AML-193 (cell line): ENCODE data around the gene NUDT14.

Source experiments
- DNase-seq, 2 experiments: peaks; one replicate each; lab custom pipeline; 2025; lab: John Stamatoyannopoulos, UW

NUDT14 gene

DNA sequence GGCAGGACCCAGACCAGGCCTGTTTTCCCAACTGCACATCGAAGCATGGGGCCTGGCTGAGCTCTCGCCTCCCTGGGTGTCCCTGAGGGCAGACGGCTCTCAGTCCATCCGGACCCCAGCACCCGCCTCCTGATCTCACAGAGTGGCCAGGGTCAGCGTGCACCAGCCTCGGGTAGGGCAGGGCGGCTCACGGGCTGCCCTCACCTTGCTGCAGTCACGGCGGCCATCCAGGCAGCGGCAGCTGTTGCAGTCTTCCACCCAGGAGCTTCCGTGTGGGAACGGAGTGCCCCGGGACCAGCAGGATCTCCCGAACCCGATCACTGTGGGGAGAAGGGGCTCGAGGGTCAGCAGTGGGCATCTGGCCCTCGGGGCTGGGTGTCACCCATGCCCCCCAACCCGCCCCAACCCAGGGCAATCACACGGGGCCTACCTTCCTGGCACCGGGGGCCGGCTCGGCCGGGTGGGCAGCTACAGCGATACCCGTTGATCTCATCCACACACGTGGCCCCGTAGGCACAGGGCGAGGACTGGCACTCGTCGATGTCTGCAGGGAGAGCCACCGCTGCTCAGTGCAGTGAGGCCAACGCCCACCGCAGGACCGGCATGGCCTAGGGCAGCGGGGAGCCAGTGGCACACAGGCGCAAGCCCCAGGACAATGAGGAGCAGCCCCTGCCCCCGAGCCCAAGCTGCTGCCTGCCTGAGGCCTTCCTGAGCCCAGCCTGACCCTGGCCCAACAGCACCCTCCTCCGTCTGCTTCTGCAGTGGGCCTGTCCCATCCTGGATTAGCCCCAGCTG lies 34.7 kb downstream of the NUDT14 start:
- no peak for DNase-seq

DNA sequence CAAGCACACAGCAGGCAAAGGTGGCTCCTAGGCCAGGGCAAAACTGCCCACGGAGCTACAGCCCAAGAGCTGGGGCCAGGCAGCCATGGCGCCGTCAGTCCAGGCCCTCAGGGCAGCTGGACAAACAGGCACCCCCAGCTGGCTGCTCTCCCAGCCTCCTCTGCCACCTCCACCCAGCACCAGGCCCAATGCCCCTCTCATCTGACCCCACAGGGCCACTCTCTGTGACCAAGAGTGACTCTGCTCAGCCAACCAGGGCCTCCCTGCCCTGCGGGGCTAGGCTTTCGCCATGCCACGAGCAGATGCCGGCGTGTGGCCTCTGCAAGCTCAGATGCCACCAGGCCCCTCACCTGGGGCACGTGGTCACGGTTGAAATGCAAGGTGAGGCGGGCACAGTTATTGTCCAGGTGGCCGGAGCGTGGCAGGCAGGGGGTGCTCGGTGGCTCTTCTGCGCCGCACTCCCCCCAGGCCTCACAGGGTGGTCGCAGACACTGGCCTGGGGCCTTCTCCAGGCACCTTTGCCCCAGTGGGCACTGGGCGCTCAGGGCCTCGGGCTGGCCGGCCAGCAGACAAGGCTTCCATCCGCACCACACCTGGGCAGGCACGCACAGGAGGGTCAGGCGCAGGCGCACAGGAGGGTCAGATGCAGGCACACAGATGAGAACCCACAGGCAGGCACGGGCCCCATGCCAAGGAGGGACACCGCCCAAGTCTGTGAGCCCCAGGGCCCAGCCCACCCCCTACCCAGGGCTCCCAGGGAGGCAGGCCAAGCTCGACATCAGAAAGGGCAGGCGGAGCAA lies 35.5 kb downstream of the NUDT14 start:
- no peak for DNase-seq

DNA sequence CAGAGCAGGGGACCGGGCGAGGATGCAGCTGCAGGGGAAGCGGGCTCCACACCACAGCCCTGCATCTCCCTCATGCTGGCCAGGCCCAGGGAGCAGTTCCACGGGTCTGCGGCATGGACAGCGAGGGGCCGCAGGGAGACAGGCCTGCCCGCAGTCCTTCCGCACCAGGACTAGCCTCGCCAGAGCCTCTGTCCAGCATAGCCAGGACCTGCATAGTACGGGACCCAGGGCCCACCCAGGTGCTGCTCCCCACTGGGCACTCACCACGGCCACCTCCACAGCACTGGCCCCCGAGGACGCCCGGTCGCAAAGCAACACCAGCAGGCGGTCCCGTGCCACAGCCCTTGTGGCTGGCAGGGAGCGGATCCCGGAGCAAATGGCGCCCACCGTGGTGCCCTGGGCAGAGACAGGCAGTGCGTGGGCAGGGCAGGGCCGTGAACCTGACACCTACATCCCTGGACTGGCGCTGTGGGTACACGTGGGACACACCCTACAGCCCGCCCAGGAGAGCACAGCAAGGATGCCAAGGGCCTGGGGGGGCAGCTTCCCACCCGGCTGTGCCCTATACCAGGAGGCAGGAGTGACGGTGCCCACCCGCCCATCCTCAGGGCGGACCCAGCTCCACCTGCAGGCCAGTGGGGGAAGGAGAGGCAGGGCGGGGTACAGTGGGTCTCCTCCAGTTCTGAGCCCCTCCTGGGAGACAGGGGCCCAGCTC lies 36.3 kb downstream of the NUDT14 start:
- no peak for DNase-seq

DNA sequence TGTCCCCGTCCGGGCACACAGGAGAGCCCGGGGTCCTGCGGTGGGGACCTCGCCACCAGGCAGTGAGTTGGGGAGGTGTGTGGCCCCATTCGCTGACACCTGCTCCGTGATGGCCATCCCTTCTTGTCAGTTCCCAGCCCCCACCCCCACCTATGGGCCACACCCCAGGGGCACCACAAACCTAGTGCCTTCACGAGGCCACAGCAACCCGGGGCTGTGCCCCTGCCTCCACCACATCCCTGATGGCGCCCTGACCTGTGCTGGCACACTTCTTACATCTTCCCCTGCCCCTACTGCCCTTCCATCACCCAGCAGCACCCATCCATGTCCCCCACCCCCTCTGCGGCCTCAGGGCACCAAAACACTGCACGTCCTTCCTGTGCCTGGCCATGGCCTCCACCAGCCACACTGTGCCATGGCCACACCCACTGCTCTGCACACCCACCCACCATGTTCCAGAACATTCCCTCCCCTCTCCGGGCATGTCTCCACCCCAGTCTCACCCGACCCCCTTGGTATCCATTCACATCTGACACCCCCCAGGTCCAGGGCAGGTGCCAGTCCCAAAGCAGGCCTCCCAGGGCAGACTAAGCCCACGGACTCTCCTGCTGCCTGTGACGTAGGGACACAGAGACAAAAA lies 37.0 kb downstream of the NUDT14 start:
- no peak for DNase-seq

DNA sequence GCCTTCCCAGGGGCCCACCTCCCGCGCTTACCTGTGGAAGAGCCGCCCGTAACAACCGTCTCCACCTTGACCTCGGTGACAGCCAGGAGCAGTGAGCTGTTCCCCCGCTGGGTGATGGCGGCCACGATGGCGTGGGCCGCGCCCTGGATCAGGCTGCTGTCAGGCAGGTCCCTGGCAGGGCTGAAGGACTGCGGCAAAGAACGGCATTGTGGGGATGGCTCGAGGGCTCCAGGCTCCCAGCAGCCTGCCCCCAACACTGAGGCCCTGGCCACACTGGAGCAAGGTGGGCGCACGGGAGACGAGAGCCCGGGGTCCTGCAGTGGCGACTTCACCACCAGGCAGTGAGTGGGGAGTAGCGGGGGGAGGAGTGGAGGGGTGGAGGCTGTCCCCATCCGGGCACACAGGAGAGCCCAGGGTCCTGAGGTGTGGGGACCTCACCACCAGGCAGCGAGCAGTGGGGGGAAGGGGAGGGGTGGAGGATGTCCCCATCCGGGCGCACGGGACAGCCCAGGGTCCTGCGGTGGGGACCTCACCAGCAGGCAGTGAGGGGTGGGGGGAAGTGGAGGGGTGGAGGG lies 37.6 kb downstream of the NUDT14 start:
- DNase-seq, result no peak

DNA sequence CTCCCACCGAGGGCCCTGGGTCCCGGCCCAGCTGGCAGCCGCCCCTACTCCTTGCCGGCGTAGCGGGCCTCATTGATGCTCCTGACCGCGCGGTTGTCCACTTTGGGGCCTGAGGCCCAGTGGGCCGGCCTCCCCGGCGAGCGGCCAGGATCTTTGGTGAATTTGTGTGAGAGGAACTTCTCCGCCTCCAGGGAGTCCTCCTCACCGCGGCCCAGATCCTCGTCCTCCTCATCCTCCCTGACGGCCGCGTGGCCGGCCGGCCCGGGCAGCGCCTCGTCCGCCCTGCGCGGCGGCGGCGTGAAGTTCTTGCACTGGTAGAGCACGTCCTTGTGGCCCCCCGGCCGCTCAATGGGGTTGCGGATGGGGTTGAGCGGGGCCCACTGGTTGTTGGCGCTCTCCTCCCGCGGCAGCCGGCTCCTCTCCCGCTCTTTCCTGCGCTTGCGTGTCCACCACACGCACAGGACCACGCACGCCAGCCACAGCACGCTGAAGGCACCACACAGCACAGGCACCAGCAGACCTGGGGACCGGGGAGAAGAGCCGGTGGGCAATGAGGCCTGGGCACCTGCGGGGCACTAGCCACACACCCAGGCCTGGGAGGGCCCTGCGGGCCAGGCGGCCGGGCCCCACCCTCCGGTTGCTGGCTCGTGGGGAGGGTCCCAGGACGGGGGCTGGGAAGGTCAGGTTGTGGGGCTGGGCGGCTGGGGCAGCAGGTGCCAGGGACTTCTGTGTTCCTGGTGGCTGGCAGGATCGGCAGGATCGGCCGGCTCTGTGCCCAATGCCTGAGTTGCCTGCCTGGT lies 38.3 kb downstream of the NUDT14 start:
- no peak for DNase-seq

DNA sequence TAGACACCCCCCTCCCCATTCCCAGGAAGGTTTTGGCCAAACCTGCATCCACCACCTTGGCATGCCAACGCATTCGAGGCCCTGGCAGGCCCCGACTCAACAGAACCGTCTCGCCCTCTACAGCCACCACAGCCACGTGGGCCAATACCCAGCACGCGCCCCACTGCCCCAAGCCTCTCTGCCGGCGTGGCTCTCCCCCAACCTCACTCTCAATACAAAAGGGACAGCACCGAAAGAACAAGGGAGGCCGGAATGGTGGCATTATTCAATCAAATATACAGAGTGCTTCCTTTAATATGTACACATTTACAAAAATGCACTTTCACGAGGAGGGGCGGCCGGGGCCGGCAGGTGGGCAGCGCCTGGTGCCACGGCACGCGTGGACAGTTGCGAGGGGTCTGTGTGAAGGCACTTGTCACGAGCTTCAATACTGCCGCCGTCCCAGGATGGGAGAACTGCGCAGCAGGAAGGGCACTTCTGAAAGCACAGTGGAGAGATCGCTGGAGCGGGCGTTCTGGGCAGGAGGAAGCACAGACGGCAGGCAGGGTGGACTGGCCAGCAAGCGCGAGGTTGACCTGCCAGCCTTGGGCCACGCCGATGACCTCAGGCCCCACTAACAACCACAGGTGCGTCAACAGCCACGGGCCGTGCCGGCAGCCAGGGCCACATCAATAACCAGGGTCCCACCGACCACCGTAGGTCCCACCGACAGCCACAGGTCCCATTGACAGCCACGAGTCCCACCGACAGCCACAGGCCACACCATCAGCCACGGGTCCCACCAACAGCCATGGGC lies 39.4 kb downstream of the NUDT14 start:
- no peak for DNase-seq

DNA sequence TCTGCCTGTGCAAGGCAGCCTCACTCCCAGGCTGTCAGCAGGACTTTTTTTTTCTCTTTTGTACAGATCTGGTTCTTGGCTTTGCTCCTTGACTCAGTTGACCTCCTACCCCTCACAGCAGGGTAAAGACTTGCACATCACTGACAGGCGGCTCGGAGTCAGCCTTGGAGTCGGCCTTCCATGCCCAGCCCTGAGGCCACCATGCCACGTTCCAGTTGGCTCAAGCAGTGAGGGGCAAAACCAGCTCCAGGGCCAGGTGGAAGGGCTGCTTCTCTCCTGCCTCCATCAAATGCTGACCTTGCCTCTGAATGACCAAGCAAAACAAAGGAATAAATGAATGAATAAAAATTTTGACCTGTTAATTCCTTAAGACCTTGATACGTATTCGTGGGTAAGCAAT lies 40.1 kb downstream of the NUDT14 start:
- DNase-seq, result no peak

DNA sequence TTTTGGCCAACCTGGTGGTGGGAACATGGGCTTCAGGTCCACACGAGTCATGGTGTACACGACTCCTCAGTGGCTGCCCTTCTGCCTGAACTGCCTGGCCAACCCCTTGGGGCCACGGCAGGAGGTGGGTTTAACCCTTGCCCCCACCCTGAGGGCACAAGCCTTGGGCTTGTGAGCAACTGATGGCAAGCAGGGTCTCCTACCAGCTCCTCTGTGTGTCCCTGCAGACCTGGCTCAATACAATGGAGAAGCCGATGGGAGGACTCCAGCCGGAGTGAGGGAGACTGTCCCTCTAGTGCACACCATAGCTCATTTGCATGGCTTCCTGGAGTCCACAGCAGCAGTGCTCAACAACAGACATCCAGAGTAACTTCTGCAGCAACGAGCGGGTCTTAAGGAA lies 40.5 kb downstream of the NUDT14 start:
- DNase-seq, result no peak

DNA sequence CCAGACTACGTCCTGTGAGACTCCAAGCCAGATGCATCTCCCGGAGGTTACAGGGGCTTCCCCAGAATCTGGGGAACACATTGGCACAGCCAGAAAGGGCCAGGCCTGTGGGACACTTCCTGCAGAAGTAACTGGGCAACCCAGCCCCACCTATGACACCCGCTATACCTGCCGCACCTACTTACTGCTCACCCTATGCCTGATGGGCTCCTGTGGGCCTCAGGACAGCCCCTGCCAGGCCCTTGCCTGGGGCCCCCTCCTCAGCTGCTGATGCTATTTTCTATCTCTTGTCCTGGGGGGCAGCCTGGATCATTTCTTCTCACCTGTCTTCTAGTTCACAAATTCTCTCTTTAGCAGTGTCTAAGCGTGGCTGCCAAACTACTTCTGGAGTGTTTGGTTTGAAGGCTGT lies 41.3 kb downstream of the NUDT14 start:
- DNase-seq, result no peak

DNA sequence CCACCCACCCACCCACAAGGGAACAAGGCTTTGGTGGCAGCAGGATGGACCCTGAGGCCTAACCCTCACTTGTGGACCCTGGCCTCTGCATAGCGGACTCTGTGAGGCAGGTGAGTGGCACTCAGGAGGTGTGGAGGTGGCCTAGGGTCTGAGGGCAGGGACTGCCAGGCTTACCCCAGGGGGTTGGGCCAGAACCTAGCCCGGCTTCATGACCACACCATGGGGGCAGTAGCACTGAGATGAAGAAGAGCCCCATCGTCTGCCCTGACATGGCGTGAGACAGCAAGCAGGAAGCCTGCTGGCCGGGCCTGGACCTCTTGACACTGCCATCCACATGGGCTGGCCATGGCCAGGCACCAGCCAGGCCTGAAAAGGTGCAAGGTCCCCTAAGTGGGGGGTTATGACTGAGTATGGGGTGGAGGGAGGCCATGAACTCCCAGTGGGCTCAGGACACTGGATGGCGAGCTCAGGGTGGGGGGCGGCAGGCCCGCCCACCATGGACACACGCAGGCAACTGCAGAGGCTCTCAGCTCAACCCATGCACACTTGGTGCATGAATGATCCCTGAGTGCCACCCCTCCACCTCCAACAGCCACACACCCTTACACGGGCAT lies 41.8 kb downstream of the NUDT14 start:
- DNase-seq, result no peak

DNA sequence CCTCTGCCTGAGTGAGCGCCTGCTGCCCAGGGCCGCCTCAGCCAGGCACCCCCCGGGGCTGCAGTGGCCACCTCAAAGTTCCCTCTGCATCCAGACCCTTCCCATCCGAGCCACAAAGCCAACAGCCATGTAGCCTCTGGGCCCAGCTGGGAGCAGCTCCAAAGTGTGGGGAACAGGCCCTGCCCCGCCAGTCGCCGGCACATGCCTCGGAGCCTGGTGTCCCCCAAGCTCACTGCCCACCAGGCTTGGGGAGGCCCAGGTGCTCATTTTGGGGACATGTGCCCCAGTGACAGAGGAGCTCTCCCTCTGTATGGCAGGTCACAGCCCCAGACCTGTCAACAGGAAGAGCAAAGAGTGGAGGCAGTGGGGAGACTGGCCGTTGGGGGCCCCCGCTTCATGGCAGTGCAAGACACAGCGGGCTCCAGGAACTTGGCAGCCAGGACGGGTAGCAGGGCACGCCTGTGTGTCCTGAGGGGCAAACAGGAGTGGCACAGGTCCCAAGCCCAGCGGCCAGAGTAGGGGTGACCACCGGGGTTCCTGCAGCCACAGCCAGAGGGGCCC lies 42.5 kb downstream of the NUDT14 start:
- DNase-seq, result no peak

DNA sequence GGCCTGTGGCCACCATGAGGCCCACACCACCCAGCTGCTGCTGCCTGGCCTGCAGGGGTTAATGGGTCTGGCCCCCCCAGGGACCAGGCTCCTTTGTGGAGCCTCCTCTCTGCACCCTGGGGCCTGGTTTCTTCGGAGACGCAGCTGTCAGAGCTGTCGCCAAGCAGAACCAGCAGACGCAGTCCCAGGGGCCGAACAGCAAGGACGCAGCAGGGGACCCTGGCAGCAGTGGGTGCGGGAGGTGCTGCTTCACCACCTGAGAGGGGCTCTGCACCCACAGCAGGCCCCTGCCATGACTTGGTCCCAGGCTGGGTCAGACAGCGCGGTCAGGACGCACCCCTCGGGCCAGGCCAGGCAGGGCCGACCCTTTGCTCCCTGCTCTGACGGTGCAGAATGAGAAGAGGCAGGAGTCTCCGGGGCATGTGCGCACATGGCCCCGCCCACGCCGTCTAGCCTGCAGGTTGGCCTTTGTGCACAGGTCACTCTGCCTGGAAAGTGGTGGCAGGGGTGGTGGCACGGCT lies 43.0 kb downstream of the NUDT14 start:
- DNase-seq, result no peak

DNA sequence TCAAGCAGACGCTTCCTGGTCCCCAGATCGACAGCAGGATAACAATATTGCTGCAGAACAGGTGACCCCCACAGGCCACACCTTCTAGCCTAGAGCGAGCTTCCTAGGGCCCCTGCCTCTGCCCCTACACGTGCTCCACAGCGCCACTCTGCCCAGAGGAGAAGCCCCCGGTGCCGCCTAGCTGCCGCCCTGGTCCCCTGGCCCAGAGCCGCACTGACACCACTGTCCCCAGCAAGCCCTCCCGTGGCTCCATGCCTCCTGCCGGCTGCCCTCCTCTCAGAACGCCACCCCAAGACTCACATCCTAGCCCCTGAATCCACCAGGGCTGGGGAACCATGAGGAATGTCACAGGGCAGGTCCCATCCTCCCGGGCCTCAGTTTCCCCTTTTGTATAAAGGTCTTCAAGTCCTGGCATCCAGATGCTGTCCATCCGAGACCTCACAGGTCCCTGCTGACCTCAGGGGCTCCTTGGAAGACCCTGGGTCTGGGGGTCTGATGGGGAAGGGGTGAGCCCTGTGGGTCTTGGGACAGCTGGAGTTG lies 43.6 kb downstream of the NUDT14 start:
- DNase-seq, result no peak

DNA sequence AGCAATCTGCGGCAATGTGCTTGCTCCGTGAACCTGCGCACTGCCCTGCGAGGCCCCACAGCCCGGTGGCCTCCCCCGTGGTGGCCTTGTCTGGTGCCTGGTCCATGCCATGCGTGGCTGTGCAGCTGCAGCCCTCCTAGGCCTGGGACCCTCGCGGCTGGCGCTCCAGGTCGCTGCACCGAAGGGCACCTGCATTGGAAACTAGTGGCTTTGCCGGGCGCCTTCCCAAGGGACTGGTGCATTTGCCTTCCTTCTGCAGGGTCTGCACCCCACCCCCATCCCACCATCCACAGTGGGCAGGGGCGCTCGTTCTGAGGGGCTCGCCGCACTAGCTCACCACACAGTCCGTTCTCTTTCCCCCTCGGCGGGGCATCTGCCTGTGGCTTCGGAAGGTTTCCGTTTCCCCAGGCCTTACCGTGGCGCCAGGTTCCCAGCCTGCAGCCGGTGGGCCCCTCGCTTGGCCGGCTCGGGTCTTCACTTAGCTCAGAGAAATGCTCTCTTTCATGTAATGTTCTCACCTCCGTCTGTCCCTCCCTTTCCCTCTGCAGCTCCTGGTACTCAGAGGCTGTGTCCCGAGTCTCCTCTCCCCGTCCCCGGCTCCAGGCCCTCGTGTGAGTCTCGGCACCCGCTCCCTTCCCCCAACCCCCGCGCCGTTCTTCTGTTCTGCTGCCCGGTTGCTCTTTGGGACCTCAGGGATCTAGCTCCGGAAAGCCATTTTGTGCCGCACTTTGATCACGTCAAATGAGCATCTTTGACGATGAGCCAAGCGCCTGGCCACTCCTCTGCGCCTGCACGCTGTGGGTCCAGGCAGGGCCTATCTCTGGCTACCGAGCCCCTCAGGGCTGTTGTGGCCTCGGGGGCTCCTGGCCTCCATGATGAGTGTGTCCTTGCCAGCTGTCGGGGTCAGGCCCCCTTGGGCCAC lies 44.5 kb downstream of the NUDT14 start:
- DNase-seq, result no peak

DNA sequence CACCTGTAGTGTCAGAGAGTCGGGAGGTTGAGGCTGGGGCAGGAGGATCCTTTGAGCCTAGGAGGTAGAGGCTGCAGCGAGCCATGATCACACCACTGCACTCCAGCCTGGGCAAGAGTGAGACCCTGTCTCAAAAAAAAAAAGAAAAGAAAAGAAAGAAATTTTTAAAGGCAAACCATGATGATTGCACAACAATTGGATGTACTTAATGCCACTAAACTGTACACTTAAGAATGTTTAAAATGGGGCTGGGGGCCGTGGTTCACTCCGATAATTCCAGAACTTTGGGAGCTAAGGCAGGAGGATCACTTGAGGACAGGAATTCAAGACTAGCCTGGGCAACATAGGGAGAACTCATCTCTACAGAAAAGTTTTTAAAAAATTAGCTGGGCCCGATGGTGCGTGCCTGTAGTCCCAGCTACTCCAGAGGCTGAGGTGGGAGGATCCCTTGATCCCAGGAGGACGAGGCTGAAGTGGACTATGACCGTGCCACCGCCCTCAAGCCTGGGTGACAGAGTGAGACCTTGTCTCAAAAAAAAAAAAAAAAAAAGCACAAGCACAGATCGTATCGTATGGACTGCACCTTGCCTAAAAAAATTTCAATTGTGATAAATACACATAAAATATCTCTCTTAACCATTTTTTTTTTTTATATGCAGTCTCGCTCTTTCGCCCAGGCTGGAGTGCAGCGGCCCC lies 45.3 kb downstream of the NUDT14 start:
- no peak for DNase-seq
